Dedifferentiated amniotic fluid mesenchymal stem cell (primary cell): ENCODE results near the gene GNAI1.

Experiments
- DNase-seq: peaks from one replicate; pipeline ENCODE4 v3.0.0-alpha.2; 2016; ENCODE audit errors: extremely low spot score

GNAI1 gene

DNA sequence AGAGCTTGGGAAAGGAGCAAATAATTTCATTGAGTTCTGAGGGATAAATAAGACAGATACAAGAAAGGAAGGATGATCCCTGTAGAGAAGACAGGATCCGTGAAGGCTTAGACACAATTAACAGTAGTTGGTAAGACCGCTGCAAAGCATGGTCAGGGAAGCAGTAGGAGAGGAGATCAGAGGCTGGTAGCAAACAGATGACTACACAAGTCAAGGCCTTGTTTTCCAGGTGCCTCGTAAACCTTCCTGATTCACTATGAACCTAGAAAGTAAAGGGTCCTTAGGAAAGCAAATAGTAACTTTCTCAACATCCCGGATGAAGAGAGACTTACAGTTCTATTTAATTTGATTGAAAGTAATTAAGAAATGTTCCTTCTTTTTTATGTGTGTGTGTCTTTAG is 118.6 kb downstream of the GNAI1 start:
- no peak for DNase-seq

DNA sequence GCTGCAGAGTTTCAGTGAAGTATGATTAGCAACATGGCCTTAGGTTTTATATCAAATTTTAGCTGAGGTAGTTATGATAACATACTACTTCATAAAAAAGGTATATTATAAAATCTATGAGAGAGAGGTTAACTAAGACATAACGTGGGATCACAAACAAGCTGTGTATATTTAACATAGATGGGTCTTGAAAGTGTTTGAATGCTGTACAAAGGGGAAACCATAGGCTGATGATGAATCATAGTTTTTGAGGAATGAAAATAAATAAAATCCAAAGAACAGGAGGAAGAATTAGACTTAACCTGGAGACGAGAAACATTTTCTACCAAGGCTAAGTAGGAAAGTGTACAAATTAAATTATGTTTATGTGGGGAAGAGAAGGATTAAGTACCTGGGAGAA is 119.0 kb downstream of the GNAI1 start:
- no peak for DNase-seq

DNA sequence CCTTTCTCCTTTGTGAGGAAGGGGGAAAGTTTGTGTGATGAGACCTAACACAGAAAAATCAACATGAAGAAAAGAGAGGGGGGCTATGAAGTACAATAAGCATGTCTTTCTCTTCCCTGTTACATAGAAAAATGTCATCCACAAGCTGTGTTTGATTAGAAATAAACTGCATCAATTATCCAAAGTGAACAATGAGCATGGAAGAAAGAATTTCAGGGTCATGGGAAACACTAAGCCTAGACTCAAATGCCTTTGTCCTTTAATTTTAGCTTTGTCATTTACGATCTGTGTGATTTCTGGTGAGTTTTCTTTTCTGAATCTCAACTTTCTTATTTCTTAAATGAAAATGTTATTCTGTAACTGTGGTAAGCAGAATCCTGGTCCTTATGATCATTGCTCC is 121.0 kb downstream of the GNAI1 start:
- DNase-seq: no peak

DNA sequence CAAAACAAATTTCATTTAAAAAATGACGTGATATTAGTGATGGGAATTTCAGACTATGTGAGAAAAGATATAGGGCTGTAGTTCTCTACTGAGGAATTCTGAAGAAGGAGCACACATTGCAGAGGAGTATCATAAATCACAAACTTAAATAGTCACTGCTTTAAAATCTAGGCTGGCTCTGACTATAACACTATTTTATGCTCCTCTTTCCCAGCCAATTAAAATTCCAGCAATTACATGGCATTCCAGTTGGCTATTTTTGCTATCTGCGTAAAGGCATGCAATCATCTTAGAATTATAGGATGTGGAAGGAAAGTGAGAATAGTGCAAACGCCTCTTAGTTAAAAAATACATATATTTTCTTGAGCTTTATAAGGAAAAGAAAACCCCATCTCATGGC is 123.1 kb downstream of the GNAI1 start:
- DNase-seq: peak; percentile 33

DNA sequence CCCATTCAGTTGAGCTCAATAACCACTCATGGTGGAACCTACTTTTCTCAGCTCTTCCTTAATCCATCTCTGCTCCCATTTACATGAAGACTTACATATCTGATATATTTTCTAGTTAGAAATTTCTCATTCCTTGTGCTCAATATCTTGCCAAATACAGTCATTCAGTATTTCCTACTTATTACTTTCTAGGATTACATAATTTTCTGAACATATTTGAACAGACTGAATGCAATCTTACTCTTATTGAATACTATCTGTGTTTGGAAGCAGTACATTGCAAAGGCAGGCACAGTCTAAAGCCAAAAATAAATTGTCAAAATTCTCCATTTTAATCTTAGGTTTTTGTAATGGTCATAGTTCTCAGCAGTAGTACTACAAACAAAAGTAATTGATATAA is 126.0 kb downstream of the GNAI1 start:
- DNase-seq: no peak

DNA sequence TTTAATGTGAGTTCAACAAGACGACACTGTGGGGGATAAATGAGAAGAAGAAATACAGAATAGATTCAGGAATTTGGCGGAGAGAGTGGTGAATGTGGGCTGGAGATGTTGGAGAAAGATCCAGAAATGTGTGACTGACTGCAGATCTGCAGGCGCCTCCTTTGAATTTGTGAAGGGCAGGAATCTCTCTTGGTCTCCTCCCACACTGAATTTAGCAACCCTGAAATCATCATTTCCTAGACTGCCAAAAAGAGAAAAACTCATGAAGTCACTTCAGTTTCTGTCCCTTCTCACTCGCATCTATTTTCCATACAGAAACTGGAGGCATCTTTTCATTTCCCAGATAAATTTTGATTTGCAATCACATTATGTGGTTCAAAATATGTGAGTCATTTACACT is 128.7 kb downstream of the GNAI1 start:
- no peak for DNase-seq

DNA sequence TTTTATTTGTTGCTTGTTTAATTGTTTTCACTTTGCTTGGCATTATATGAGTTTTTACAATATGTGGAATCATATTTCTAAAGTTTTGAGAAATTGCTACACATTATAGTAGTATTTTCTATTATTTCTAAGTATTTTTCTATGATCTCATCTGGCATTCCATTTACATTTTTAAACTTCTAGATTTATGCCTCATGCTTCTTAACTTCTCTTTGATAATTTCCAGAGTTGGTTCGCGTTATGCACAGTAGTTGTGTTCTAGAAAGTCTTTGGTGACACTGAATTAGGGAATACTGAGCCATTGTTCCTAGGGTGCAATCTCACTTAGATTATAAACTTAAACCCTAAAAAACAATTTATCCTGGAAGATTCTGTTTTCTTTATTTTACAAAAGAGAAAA is 129.2 kb downstream of the GNAI1 start:
- peak; percentile 36 for DNase-seq

DNA sequence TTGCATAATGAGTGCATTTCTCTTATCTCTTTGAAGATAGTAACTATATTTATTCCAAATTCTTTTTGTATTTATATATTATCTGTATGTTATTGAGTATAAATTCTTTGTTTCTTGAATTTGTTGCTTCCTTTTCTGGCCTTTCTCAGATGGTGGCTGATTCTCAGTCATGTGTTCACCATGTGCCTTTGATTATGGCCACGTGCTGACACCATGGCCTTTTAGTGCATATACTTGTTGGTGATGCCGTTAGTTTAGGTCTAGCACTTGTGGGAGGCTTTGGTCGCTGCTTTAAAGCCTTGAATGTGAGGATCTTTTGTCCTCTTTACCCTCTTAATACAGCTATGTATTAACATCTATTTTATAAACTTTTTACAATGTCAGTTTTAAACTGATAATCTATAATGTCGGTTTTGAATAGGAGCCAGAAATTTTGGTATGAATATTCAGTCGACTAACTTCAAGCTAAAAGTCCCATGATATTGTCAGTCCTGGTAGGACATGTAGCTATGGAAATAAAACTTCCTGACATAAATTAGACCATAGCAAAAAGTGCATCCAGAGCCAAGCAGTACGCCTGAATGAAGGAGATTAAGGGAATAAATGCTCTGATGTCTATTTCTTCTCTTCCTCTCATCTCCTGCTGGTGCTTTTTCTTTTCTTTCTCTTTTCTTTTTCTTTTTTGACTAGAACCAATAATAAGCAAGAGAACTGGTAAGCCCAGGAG is 130.3 kb downstream of the GNAI1 start:
- DNase-seq: no peak

DNA sequence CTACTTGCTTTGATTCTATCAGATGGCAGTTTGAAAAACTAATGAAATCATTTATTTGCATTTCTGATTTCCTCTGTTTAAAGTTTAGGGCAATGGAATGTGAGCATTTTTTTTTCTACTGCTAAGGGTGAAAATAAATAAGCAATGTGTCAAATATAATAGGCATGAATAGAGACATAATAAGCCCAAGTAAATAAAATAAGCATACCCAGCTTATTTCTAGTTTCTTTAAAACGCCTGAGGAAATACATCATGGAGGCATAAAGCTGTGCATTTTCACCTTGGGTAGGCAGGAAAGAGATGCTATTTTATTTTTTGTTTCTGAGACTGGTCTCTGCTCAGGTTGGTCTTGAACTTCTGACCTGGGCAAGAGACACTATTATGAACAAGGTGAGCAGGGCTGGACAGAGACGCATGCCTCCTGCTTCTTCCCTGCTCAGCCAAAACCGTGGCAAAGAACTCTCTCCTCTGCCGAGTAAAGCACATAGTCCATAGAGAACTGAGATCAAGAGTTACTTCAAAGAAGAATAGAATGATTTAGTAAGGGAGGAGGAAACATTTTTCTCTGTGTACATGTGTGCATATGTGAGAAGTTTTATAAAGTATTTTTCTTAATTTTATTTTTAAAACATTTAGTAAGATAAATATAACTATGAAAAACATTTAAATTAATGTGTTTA is 138.1 kb downstream of the GNAI1 start:
- DNase-seq: no peak

DNA sequence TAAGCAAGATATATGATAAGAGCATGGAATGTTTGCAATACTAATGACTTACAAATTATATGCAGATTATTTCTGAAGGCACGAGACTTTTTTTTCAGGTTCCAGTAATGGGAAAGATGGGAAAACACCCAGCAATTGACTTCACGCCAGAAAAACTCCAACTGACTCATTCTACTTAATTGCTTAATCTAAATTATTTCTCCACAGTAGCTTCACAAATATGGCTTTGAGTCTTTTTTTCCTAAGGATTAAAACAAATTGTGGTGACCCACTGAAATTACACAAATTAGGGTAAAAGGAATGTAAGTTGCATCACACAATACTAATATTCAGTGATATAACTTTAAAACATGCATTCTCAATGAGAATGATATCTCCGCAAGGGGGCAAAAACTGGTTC is 138.7 kb downstream of the GNAI1 start:
- DNase-seq: no peak

DNA sequence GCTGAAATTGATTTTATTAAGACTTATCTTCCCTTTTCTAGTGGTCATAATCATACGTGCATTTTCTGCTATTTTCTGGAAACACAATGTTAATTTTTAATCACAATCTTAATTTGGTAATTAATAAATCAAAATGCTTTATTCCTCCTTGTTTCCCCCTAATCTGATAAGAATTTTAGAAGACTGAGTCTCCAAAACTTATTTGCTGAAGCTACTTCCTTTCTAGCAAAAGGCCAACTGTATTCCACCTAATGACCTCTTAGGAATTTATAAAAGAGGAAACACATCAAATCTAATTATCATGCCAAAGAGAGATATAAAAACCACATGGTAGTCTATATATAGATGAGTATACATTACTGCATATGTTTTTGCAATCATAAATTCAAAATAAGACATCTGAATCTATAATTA is 140.6 kb downstream of the GNAI1 start:
- DNase-seq: no peak
